ENCODE measurements around the gene FADS3. TPM values are rescaled to one million over a fixed set of nuclear protein-coding genes. Genes with fewer than 3 reads are reported as not detected.

FADS3 gene
- total RNA-seq, 4 donors from 2014 or later = 9.5 to 76.7 (median 18.4) TPM

DNA sequence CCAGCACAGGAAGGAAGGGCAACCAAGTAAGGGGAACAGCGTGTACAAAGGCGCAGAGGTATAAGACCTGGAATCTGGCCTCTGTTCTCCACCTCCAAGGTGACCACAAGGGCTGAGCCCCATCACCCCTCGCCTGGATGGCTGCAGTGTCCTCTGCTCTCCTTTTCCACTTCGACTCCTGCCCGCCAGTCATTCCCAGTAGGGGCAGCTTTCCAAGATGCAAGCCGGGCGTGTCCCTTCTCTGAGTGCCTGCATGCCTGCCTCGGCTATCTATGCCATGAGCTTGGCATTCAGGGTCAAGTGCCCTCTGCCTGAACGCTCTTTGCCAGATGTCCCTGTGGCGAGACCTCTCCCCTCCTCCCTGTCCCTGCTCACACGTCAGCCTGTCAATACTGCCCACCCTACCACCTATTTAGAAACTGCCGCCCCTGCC lies 17.0 kb downstream of the FADS3 start:
- no peaks in the 10 kb centered on the region for H3K9me3 ChIP-seq
- H3K4me3 ChIP-seq = no peak overlapping the region
- H3K4me1 ChIP-seq = peaks cover 0 to 8% (median 2%) of the 10 kb centered on the region in 4 donors
- no peak for DNase-seq
- no peak for TF ChIP-seq POLR2A (IDR thresholded peaks at IDR 0.05)
- TF ChIP-seq, protein P1, sequence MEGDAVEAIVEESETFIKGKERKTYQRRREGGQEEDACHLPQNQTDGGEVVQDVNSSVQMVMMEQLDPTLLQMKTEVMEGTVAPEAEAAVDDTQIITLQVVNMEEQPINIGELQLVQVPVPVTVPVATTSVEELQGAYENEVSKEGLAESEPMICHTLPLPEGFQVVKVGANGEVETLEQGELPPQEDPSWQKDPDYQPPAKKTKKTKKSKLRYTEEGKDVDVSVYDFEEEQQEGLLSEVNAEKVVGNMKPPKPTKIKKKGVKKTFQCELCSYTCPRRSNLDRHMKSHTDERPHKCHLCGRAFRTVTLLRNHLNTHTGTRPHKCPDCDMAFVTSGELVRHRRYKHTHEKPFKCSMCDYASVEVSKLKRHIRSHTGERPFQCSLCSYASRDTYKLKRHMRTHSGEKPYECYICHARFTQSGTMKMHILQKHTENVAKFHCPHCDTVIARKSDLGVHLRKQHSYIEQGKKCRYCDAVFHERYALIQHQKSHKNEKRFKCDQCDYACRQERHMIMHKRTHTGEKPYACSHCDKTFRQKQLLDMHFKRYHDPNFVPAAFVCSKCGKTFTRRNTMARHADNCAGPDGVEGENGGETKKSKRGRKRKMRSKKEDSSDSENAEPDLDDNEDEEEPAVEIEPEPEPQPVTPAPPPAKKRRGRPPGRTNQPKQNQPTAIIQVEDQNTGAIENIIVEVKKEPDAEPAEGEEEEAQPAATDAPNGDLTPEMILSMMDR (IDR thresholded peaks at IDR 0.05) = no peak
- H3K36me3 ChIP-seq = no peaks in the 10 kb centered on the region
- no peak overlapping the region for H3K27ac ChIP-seq
- H3K27me3 ChIP-seq = no peaks in the 10 kb centered on the region

DNA sequence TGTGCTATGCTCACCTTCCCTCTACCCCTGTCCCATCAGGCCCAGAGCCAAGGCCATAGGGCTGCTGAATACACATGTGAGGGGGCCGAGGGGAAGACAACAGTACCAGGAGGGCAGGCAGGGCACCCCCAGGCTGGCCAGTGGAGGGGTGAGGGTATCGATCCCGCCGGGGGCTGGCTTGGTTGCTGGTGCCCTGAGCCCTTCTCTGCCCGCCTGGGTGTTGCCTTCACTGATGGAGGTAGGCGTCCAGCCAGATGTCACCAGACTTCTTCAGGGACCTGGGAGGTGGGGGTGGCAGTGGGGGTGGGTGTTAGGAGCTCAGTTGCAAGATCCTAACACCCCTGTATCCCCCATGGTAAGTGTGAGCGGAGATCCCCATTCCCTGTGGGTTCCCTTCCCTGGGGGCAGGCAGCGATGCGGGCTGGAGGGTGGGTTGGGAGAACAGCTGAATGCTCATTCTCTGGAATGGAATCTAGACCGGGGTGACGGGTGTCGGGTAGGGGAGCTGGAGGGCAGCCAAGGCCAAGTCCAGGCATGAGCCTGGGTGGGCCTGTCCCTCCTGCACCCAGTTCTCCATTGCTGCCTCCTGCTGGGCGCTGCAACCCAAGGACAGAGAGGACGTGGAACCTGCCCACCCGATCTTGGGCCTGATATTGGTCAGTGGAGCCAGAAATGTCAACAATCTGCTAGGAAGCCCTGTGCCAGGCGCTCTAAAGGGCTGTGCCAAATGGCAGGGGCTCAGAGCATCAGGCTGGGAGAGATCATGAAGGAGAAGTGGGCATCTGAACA lies 17.6 kb downstream of the FADS3 start:
- no peaks in the 10 kb centered on the region for H3K27me3 ChIP-seq
- H3K27ac ChIP-seq = no peak overlapping the region
- H3K4me1 ChIP-seq = peaks cover 0 to 8% (median 2%) of the 10 kb centered on the region in 4 donors
- H3K4me3 ChIP-seq = no peak overlapping the region
- no peaks in the 10 kb centered on the region for H3K36me3 ChIP-seq
- DNase-seq = no peak
- H3K9me3 ChIP-seq = no peaks in the 10 kb centered on the region
- no peak for TF ChIP-seq POLR2A (IDR thresholded peaks at IDR 0.05)
- TF ChIP-seq, protein P1 (IDR thresholded peaks at IDR 0.05) = no peak

DNA sequence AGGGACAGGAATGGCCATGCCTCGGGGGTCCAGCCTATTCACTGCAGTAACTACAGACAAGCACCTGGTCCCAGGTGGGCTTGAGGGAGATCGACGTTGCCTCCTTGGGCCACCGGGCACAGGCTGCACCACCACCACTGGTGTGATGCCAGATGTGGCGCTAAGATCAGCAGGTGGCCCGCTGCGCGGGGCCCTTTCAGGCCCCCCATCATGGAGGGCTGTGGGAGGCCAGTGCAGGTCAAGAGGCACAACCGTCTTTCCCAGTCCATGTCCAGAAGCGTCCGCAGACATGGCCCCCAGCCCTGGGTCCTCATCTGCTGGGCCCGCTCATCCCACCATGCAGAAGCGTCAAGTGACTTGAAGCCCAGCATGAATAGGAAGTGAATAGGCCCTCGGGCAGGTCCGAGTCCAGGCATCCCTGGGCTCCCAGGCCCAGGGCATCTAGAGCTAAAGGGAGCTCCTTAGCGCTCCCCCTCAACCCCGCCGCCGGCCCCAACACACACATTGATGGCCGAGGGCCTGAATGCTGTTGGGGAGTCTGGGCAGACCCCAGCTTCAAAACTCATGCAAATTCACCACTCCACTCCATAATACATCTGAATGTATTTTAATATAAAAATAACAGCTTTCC lies 18.3 kb downstream of the FADS3 start:
- DNase-seq = no peak

DNA sequence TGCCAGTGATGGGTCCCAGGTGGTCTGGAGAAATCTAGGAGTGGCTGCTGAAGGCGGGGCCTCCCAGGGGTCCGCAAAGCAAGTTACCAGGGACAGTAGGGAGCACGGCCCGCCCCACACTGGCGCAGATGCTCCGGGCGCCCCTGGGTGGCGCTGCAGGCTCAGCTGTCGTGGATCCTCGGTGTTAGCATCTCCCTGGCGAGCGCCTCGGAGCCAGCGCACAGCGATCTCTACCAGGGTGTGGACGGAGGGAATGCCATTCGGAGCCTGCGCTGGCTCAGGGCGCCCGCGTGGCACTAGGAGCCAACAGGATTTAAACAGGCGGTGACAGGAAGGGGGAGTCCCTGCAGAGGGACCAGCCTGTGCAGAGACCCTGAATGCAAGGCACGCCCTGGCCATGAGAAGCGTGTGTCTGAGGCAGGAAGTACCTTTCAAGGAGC lies 20.2 kb downstream of the FADS3 start:
- peak; percentile 66 to 82 (median 81) for DNase-seq
- H3K9me3 ChIP-seq = no peaks in the 10 kb centered on the region
- H3K36me3 ChIP-seq = no peaks in the 10 kb centered on the region
- H3K4me1 ChIP-seq = peaks cover 0 to 8% (median 2%) of the 10 kb centered on the region in 4 donors
- H3K27ac ChIP-seq = no peak overlapping the region
- peak overlapping the region in 1 of 4 donors; percentile 24 for H3K4me3 ChIP-seq
- TF ChIP-seq, protein P1 (IDR thresholded peaks at IDR 0.05) = peak; percentile 74 to 91 (median 82)
- no peak for TF ChIP-seq POLR2A (IDR thresholded peaks at IDR 0.05)
- H3K27me3 ChIP-seq = no peaks in the 10 kb centered on the region

More for the DNA sequence above, 18.3 kb downstream of the FADS3 start:
- no peak overlapping the region for H3K27ac ChIP-seq
- H3K4me1 ChIP-seq = peaks cover 0 to 8% (median 2%) of the 10 kb centered on the region in 4 donors
- no peak overlapping the region for H3K4me3 ChIP-seq
- no peaks in the 10 kb centered on the region for H3K9me3 ChIP-seq
- no peaks in the 10 kb centered on the region for H3K36me3 ChIP-seq
- H3K27me3 ChIP-seq = no peaks in the 10 kb centered on the region
- no peak for TF ChIP-seq POLR2A (IDR thresholded peaks at IDR 0.05)
- TF ChIP-seq, protein P1 (IDR thresholded peaks at IDR 0.05) = no peak

DNA sequence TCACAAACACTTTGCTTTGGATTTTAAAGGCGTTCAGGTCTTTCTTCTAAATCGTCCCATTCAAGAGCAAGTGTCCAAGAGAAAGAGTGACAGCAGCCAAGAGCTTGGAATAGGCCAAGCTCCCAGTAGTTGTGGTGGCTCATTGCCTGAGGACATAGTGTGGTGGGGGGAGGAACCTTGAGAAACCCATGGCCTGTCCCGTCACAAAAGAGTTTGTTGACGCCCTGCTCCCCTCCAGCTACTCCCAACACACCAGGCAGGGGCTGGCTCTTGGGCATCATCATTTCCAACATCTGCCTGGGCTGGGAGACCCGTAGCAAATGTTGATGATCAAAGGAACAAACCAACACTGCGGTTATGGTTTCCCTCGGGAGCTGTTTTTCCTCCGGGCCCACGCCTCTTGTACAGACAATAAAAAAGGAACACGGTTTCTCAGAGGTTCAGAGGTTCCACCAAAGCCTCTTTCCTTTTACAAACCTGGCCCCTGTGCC lies 20.8 kb downstream of the FADS3 start:
- Histone ChIP-seq H3K36me3 (no peaks in the 10 kb centered on the region), H3K4me1 (peaks cover 0 to 8% (median 2%) of the 10 kb centered on the region in 4 donors), H3K9me3 (no peaks in the 10 kb centered on the region), H3K4me3 (no peak overlapping the region), H3K27ac (no peak overlapping the region), H3K27me3 (no peaks in the 10 kb centered on the region)
- no peak for DNase-seq
- TF ChIP-seq POLR2A (IDR thresholded peaks at IDR 0.05) = no peak
- TF ChIP-seq, protein P1 (IDR thresholded peaks at IDR 0.05) = no peak

All from Peyer's patch (tissue), 4 donors.